ENCODE results near the gene KRT79.

KRT79 gene

GRCh38 chr12:52788192-52788875 is 45.8 kb downstream of the KRT79 start:
- DNase-seq = no peak

- no peak for DNase-seq
These were observed 46.6 kb downstream of the KRT79 start for GRCh38 chr12:52787324-52788191.

GRCh38 chr12:52784909-52785308 is 49.2 kb downstream of the KRT79 start:
- no peak for DNase-seq

- DNase-seq = no peak
These were observed 50.4 kb downstream of the KRT79 start for GRCh38 chr12:52783563-52784316.

- DNase-seq = no peak
These were observed 51.6 kb downstream of the KRT79 start for GRCh38 chr12:52782502-52782901.

GRCh38 chr12:52781399-52782082 is 52.6 kb downstream of the KRT79 start:
- no peak for DNase-seq

- DNase-seq = no peak
These were observed 54.2 kb downstream of the KRT79 start for GRCh38 chr12:52779914-52780313.

- no peak for DNase-seq
These were observed 55.3 kb downstream of the KRT79 start for GRCh38 chr12:52778833-52779232.

GRCh38 chr12:52777566-52777965 is 56.5 kb downstream of the KRT79 start:
- no peak for DNase-seq

GRCh38 chr12:52776913-52777395 is 57.2 kb downstream of the KRT79 start, which contains the start of gene KRT76:
KRT76 (minus strand) TSS chr12:52777345; CDS start chr12:52777291, 54 bp downstream.
- DNase-seq = no peak

- DNase-seq = no peak
These were observed 57.7 kb downstream of the KRT79 start for GRCh38 chr12:52776435-52776834.

- no peak for DNase-seq
These were observed 59.4 kb downstream of the KRT79 start for GRCh38 chr12:52774629-52775250.

- no peak for DNase-seq
These were observed 61.3 kb downstream of the KRT79 start for GRCh38 chr12:52772772-52773171.

GRCh38 chr12:52772188-52772587 is 61.9 kb downstream of the KRT79 start:
- no peak for DNase-seq

- no peak for DNase-seq
These were observed 62.6 kb downstream of the KRT79 start for GRCh38 chr12:52771505-52771904.

All from T1000 (cell line).